ENCODE data around the gene ETFDH. TPM values are rescaled to one million over a fixed set of nuclear protein-coding genes. Genes with fewer than 3 reads are reported as not detected.
"Not testable (repeated sequence)": the region's sequence is repeated elsewhere in the genome, so short reads cannot be mapped to it uniquely, and the experiment has no call there.

The ETFDH gene
- total RNA-seq, 1 donor from 2014 or later, result 15.4 TPM

GRCh38 chr4:158750379-158750778 lies 78.3 kb downstream of the ETFDH start:
- H3K4me3 Mint-ChIP-seq, result no peak overlapping the region
- ATAC-seq (ENCODE audit: low read depth) (no peak), DNase-seq (no peak)
- no peak for TF ChIP-seq CTCF (IDR thresholded peaks at IDR 0.05)
- peaks cover 21% of the 10 kb centered on the region for H3K27me3 Mint-ChIP-seq
- no peak overlapping the region for H3K27ac Mint-ChIP-seq
- CTCF ChIA-PET, result no interaction called here
- intact Hi-C loops (cut with micrococcal nuclease), result no loop called here
- POLR2A ChIA-PET, result no interaction called here
- H3K9me3 Mint-ChIP-seq, result no peaks in the 10 kb centered on the region
- H3K36me3 Mint-ChIP-seq (ENCODE audit: low read depth), result no peaks in the 10 kb centered on the region
- H3K4me1 Mint-ChIP-seq, result no peaks in the 10 kb centered on the region

GRCh38 chr4:158754385-158755180 lies 82.5 kb downstream of the ETFDH start:
- Mint-ChIP-seq H3K4me1 (no peaks in the 10 kb centered on the region), H3K27me3 (peaks cover 45% of the 10 kb centered on the region), H3K36me3 (ENCODE audit: low read depth) (no peaks in the 10 kb centered on the region), H3K4me3 (no peak overlapping the region), H3K9me3 (peaks cover 5% of the 10 kb centered on the region), H3K27ac (no peak overlapping the region)
- no peak for ATAC-seq (ENCODE audit: low read depth)
- ChIA-PET POLR2A (no interaction called here), CTCF (no interaction called here)
- no peak for DNase-seq
- intact Hi-C loops (cut with micrococcal nuclease), result no loop called here
- TF ChIP-seq CTCF (IDR thresholded peaks at IDR 0.05), result no peak

- POLR2A ChIA-PET; H3K4me3 Mint-ChIP-seq; H3K27ac Mint-ChIP-seq; intact Hi-C loops (cut with micrococcal nuclease); H3K36me3 Mint-ChIP-seq (ENCODE audit: low read depth); H3K9me3 Mint-ChIP-seq; H3K4me1 Mint-ChIP-seq; ATAC-seq (ENCODE audit: low read depth); CTCF ChIA-PET; DNase-seq: not testable (repeated sequence)
- peaks cover 45% of the 10 kb centered on the region for H3K27me3 Mint-ChIP-seq
Observed at GRCh38 chr4:158755819-158756218, 83.7 kb downstream of the ETFDH start.

- peaks cover 42% of the 10 kb centered on the region for H3K27me3 Mint-ChIP-seq
- H3K27ac Mint-ChIP-seq, result no peak overlapping the region
- ATAC-seq (ENCODE audit: low read depth) (no peak), DNase-seq (no peak)
- peaks cover 5% of the 10 kb centered on the region for H3K9me3 Mint-ChIP-seq
- ChIA-PET CTCF (no interaction called here), POLR2A (no interaction called here)
- no peak overlapping the region for H3K4me3 Mint-ChIP-seq
- TF ChIP-seq CTCF (IDR thresholded peaks at IDR 0.05), result no peak
- intact Hi-C loops (cut with micrococcal nuclease), result no loop called here
- no peaks in the 10 kb centered on the region for H3K4me1 Mint-ChIP-seq
- H3K36me3 Mint-ChIP-seq (ENCODE audit: low read depth), result no peaks in the 10 kb centered on the region
Observed at GRCh38 chr4:158756588-158756987, 84.5 kb downstream of the ETFDH start.

- DNase-seq, result no peak
- CTCF ChIA-PET, result no interaction called here
- no peak for TF ChIP-seq CTCF (IDR thresholded peaks at IDR 0.05)
- POLR2A ChIA-PET, result no interaction called here
- intact Hi-C loops (cut with micrococcal nuclease), result no loop called here
- Mint-ChIP-seq H3K27me3 (peaks cover 52% of the 10 kb centered on the region), H3K9me3 (peaks cover 5% of the 10 kb centered on the region), H3K4me3 (no peak overlapping the region), H3K36me3 (ENCODE audit: low read depth) (no peaks in the 10 kb centered on the region), H3K4me1 (no peaks in the 10 kb centered on the region), H3K27ac (no peak overlapping the region)
- ATAC-seq (ENCODE audit: low read depth), result no peak
Observed at GRCh38 chr4:158758142-158758541, 86.0 kb downstream of the ETFDH start.

- DNase-seq (no peak), ATAC-seq (ENCODE audit: low read depth) (no peak)
- H3K4me3 Mint-ChIP-seq, result no peak overlapping the region
- peaks cover 5% of the 10 kb centered on the region for H3K9me3 Mint-ChIP-seq
- no peaks in the 10 kb centered on the region for H3K36me3 Mint-ChIP-seq (ENCODE audit: low read depth)
- H3K4me1 Mint-ChIP-seq, result no peaks in the 10 kb centered on the region
- ChIA-PET CTCF (no interaction called here), POLR2A (no interaction called here)
- intact Hi-C loops (cut with micrococcal nuclease), result no loop called here
- peaks cover 58% of the 10 kb centered on the region for H3K27me3 Mint-ChIP-seq
- H3K27ac Mint-ChIP-seq, result no peak overlapping the region
- no peak for TF ChIP-seq CTCF (IDR thresholded peaks at IDR 0.05)
Observed at GRCh38 chr4:158758703-158759102, 86.6 kb downstream of the ETFDH start.
